ENCODE measurements around the gene PMM2.
A peak's percentile ranks its signal among the peaks of the same experiment; 100 is the strongest.
"Not testable (repeated sequence)": the region's sequence is repeated elsewhere in the genome, so short reads cannot be mapped to it uniquely, and the experiment has no call there.

The PMM2 gene

DNA sequence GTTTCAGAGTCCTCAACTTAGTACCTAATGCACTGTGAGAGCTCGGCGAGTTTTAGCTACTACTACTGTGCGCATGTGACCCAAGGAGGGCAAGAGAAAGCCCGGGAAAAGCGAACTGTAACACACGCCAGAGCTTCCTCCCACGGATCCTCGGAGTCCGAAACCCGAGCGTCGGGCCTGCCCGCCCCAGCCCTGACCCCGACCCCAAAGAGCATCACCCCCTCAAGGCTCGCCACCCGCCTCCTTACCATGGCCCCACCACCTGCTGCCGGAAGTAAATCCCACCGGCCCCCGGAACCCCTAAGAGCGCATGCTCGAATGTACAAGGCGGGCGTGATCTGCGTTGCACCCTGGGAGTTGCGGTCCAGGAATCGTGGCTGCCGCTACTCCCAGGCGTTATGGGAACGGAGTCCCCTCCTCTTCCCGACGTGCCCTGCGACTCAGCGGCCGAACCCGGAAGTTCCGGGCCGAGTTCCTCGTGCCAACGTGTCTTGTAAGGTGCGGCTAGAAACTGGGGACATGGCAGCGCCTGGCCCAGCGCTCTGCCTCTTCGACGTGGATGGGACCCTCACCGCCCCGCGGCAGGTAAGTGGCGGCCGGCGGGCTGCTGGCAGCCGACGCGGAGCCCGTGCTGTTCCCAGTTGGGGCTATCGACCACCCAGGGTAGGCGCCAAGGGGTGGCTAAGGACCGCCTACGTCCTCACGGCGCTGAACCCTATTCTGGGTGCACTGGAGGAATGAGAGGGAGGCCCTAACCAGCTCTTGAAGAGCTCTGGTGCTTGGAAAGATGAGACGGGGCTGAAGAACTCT lies at the start of gene PMM2, which contains the start of gene TMEM186:
PMM2 (plus strand) TSS at position 476 of the 810 bp plus-strand sequence; CDS start at position 520, 44 bp downstream.
TMEM186 (minus strand) TSS at position 276 of the 810 bp plus-strand sequence; CDS start at position 251, 25 bp downstream.
- DNase-seq: peak; percentile 93 to 96 (median 94)

- DNase-seq: not testable (repeated sequence)
These were observed 48.7 kb upstream of the PMM2 start for GRCh38 chr16:8748944-8749343.

DNA sequence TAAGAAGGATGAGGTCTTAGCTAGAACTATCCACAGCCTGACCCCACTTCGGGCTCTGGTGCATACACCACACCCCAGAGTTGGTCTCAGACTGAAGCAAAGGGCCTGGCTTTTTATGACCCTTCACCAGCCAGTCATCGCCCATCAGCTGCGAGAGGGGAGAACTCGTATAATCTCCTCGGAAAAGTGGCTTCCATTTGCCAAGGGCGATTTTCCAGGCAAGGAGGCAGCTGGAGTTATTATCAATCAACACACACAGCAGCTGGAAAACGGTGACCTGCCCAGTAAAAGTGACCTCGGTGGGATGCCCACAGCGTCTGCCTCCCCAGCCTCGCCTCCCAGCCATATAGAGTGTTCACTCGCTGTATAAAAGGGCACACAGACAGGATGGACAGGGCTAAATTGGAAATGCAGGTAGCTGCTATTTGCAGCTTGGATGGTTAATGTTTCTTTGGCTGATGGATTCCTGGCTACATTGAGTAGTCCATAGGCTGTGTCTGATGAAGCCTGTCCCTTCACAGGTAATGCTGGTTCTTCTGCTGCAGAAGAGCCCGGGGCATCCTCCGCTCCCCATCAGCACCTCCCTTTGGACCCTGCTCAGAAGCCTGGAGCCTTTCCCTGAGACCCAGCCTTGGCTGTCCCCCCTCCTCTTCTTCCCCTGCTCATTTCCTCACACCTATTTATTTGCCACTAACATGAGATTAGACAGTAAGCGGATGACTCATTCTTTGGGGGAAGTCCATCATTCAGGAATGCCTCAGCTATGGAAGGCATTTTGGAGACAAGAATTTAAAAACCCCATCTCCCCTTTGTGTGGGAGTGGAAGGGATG lies 45.9 kb upstream of the PMM2 start:
- DNase-seq: no peak

DNA sequence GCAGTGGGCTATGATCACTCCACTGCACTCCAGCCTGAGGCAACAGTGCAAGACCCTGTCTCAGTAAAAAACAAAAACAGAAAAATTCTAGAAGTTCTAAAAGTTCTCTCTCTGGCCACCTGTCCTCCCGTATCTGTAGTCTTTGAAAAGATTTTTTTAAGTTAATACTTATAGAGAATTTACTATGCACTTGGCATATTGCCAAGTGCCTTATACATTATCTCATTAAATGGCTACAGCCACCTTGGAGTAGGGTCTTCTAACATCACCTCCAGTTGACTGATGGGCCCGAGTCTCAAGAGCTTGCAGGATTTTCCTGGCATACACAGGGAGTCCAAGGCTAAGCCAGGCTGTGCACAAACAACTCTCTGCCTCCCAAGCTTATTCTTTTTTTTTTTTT lies 44.9 kb upstream of the PMM2 start:
- DNase-seq: no peak

DNA sequence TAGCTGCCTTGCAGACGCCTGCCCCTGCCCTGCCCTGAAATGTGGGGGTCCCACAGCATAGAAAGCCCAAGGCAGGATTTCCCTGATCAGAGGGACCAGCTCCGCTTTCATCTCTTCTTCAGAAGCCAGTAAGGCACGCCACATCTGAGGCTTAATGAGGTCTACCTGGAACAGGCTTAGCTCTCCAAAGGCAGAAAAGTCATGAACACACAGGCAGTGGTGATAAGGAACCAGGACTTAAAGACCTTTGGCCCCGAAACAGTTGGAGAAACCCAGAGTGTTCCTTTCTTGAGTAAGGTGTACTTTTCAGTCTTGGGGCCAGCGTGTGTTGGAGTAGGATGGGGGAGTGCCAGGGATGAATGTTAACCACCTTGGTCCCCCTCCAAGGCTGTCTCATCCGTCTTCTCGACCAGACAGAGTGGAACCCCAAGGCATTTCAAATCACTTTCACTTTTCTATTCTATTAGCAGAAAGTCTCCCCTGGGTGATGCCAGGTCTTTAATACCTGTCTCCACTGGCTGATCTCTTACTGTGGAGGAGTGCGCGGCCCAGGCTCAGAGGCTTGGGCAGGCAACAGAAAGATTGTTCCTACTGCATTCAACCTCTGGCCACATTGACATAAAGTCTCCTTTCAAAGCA lies 44.1 kb upstream of the PMM2 start:
- no peak for DNase-seq

DNA sequence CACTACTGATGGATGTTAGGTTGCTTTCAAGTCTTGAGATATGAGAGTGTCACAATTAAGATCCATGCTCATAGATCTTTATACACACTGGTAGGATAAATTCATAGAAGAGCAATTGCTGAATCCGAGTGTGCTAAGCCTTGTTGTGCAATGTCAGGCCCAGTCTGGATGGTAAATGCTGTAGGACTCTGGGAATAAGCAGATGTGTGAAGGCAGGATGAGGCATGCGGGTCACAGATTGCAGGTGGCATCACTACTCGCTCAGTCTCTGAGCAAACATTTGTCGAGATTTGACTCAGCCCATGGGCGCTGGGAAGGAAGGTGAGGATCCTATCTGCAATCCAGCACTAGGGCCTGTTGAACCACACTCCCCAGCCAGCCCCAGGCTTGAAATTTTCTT lies 40.9 kb upstream of the PMM2 start:
- no peak for DNase-seq

DNA sequence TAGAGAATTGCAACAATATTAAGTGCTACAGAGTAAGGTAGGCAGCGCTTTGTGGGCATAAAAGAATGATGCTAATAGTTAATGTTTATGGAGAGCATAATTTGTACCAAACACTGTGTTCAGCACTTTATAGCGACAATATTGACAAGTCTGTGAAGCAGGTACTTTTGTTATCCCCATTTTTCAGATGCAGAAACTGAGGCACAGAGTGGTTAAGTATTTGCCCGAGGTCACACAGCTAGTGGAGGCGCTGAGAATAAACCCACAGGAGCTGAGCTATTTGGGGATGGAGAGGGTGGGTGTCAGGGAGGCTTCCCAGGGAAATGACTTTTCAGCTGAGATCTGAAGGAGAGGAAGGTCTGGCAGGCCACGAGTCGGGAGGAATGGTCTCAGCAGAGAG lies 39.6 kb upstream of the PMM2 start:
- no peak for DNase-seq

DNA sequence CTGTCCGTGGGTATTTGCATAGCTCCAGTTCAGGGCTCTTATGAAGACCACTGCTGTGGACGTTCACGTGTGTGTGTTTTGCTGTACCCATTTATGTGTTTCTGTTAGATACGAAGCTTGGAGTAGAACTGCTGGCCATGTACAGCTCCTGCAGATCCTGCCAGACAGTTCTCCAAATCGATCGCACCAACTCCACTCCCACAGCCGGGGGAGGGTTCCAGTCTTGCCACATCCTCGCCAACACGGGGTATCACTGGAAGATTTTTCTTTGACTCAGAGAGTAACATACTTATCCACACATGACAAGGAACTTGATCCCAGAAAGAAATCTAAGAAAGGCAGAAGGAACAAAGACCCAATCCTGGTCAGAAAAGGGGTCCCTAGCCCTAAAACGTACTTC lies 37.6 kb upstream of the PMM2 start:
- no peak for DNase-seq

- no peak for DNase-seq
These were observed 36.6 kb upstream of the PMM2 start for GRCh38 chr16:8761078-8761477.

GRCh38 chr16:8762254-8762653 lies 35.4 kb upstream of the PMM2 start:
- DNase-seq: no peak

DNA sequence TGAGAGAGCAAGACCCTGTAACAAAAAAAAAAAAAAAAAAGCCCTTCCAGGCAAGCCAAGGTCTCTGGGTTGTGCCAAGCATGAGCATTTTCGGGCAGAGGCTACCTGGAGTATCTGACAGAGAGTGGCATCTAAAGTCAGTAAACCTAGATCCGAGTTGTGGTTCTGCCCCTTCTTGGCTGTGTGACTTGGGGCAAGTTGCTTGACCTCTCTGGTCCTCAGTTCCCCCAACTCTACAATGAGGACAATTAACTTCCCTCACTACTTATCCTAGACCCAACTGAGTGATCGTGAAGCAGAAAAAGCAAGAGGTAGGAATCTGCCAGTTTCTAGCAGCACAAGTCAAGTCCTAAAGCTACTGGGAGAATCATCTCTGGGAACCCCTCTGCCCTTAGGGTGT lies 34.6 kb upstream of the PMM2 start:
- no peak for DNase-seq

- no peak for DNase-seq
These were observed 33.7 kb upstream of the PMM2 start for GRCh38 chr16:8763899-8764298.

DNA sequence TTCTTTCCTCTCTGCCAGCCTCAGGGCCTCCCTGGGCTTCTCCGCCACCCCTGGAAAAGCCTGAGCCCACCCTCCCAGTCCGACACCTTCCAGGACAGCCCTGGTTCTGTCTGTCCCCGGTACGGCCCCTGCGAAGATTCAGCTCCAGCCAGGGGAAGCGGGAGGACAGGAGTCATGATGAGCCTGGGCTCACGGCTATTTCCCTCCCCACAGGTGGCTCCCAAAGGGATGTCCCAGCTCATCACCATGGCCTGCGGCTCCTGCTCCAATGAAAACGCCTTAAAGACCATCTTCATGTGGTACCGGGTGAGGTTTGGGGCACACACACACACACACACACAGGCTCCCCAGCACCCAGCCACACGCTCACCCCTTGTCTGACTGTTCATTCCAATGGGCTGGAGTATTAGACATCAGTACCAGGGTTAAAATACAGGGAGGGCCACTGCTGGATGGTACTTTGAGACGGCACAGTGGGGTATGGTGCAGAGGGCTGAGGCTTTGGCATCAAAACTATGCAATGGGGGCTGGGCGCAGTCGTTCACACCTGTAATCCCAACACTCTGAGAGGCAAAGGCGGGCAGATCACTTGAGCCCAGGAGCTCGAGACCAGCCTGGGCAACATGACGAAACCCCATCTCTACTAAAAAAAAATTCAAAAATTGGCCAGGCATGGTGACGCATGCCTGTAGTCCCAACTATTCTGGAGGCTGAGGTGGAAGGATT lies 33.0 kb upstream of the PMM2 start:
- no peak for DNase-seq

- no peak for DNase-seq
These were observed 30.5 kb upstream of the PMM2 start for GRCh38 chr16:8767176-8767575.

GRCh38 chr16:8768283-8768682 lies 29.4 kb upstream of the PMM2 start:
- no peak for DNase-seq

- DNase-seq: no peak
These were observed 28.9 kb upstream of the PMM2 start for GRCh38 chr16:8768692-8769091.

DNA sequence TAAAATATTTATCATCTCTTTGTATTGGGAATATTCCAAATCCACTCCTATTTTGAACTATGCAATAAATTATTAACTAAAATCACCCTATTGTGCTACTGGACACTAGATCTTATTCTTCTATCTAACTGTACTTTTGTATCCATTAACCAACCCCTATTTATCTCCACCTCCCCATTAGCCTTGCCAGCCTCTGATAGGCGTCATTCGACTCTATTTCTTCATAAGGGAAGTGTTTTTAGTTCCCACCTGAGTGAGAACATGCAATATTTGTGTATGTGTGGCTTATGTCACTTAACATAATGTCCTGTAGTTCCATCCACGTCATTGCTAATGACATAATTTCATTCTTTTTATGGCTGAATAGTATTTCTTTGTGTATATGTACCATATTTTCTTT lies 24.1 kb upstream of the PMM2 start:
- DNase-seq: no peak

GRCh38 chr16:8774208-8774607 lies 23.4 kb upstream of the PMM2 start:
- no peak for DNase-seq

- no peak for DNase-seq
These were observed 22.3 kb upstream of the PMM2 start for GRCh38 chr16:8775359-8775758.

DNA sequence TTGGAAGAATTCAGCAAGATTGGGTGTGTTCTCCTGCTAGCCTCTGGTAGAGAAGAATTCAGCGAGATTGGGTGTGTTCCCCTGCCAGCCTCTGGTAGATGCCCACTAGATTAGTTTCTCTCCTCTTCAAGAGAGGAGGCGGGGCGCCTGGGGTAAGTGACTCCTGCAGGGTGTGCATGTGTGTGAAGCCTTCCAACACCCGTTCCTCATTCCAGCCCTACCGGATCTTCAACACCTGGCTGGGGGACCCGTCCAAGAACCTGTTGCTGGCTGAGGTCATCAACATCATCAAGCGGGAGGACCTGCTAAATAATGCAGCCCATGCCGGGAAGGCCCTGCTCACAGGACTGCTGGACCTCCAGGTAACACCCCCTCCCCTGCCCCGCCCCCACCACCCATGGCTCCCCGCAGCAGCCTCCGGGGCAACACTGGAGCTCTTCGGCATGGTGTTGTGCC lies 21.5 kb upstream of the PMM2 start:
- DNase-seq: no peak

DNA sequence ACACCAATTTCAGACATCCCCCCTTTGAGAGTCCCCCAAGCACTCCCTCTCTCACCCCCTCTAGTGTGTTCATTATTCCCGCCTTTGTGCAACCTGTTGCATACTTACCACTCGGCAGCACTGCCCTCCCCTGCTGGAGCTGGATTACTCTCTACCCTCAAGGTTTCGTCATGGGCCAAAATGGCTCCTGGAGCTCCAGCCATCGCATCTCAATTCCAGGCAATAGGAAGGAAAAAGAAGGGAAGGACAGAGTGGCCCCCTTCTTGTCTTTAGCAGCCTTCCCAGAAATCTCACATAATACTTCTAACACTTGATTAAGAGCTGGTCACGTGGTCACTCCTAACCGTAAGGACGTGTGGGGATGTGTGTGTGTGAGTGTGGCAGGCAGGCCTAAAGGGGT lies 20.4 kb upstream of the PMM2 start:
- no peak for DNase-seq

GRCh38 chr16:8781797-8782196 lies 15.8 kb upstream of the PMM2 start:
- no peak for DNase-seq

DNA sequence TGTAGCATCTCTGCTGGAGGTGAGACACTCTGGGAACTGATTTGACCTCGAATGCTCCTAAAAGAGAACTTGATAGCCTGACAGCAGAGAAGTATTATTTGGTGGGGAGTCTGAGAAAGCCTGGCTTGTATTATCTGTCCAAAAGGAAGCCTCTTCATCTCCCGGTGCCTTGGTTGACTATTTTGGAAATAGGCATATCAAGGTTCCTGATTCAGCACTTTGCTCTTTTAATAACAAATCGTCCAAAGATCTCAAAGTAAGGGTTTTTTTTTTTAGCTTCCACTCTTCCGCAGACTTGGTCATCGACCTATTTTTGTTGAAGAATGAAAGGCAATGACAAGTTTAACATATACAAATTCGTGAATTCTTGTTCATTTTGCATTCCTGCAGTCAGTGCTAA lies 15.0 kb upstream of the PMM2 start:
- DNase-seq: no peak
